Hematopoietic multipotent progenitor cell (in vitro differentiated cells): ENCODE results near the gene HIPK3. TPM values are rescaled to one million over a fixed set of nuclear protein-coding genes. Genes with fewer than 3 reads are reported as not detected.
"Not testable (repeated sequence)": the region's sequence is repeated elsewhere in the genome, so short reads cannot be mapped to it uniquely, and the experiment has no call there.

Experiments used
- DNase-seq, 3 donors: peaks; one replicate each; pipeline ENCODE4 v3.0.0-alpha.2; 2011 to 2015; ENCODE audit warnings: low read depth in 2 of 3, low spot score in 2 of 3
- total RNA-seq: library from RNA; depleted of rRNA; stranded (reverse); fragments of >200 nt; gene quantifications from one replicate; pipeline ENCODE4 v1.2.3, GENCODE V29; 2012

Gene HIPK3
- total RNA-seq, 1 donor, result 73.0 TPM

- DNase-seq, result no peak
Measured at GRCh38 chr11:33258631-33259205, 1.5 kb downstream of the HIPK3 start.

- no peak for DNase-seq
Measured at GRCh38 chr11:33259869-33260268, 2.7 kb downstream of the HIPK3 start.

- DNase-seq, result not testable (repeated sequence)
Measured at GRCh38 chr11:33261350-33261749, 4.2 kb downstream of the HIPK3 start.

GRCh38 chr11:33262011-33262645 is 4.9 kb downstream of the HIPK3 start:
- no peak for DNase-seq

GRCh38 chr11:33263549-33263948 is 6.4 kb downstream of the HIPK3 start:
- peak in 1 of 3 donors; percentile 4 for DNase-seq

GRCh38 chr11:33264926-33265325 is 7.7 kb downstream of the HIPK3 start:
- no peak for DNase-seq

- peak in 2 of 3 donors; percentile 35 to 67 for DNase-seq
Measured at GRCh38 chr11:33266393-33267215, 9.4 kb downstream of the HIPK3 start.

GRCh38 chr11:33268945-33269540 is 11.9 kb downstream of the HIPK3 start:
- DNase-seq, result no peak

- DNase-seq, result no peak
Measured at GRCh38 chr11:33269822-33270221, 12.6 kb downstream of the HIPK3 start.

- no peak for DNase-seq
Measured at GRCh38 chr11:33271059-33271458, 13.9 kb downstream of the HIPK3 start.

GRCh38 chr11:33272338-33273107 is 15.3 kb downstream of the HIPK3 start:
- DNase-seq, result no peak

- DNase-seq, result no peak
Measured at GRCh38 chr11:33273656-33274055, 16.5 kb downstream of the HIPK3 start.

- DNase-seq, result no peak
Measured at GRCh38 chr11:33280411-33280810, 23.2 kb downstream of the HIPK3 start.

- no peak for DNase-seq
Measured at GRCh38 chr11:33281758-33282157, 24.6 kb downstream of the HIPK3 start.

GRCh38 chr11:33284818-33285217 is 27.6 kb downstream of the HIPK3 start:
- DNase-seq, result no peak

GRCh38 chr11:33290319-33290718 is 33.1 kb downstream of the HIPK3 start:
- no peak for DNase-seq

GRCh38 chr11:33291004-33291777 is 34.0 kb downstream of the HIPK3 start:
- DNase-seq, result no peak

GRCh38 chr11:33292311-33292710 is 35.1 kb downstream of the HIPK3 start:
- no peak for DNase-seq

- DNase-seq, result no peak
Measured at GRCh38 chr11:33294224-33294623, 37.0 kb downstream of the HIPK3 start.

- DNase-seq, result no peak
Measured at GRCh38 chr11:33294797-33295196, 37.6 kb downstream of the HIPK3 start.
